GM12878 (cell line): Measurements from ENCODE around the gene UBE2G2. TPM values are rescaled to one million over a fixed set of nuclear protein-coding genes. Genes with fewer than 3 reads are reported as not detected.

ENCODE experiments used
- ATF3 ChIP-seq: IDR thresholded peaks from 2 replicates; pipeline ENCODE4 v1.6.1; 2011; ENCODE audit warnings: low read depth, mild to moderate bottlenecking, low read length, moderate library complexity, borderline replicate concordance; ENCODE audit errors: extremely low read depth
- CREM ChIP-seq: IDR thresholded peaks from 2 replicates; pipeline ENCODE4 v1.6.1; 2014; ENCODE audit warnings: antibody characterized with exemption, low read depth
- FOS ChIP-seq: IDR thresholded peaks from 3 replicates; pipeline ENCODE4 v1.6.1; 2011; ENCODE audit warnings: borderline replicate concordance; ENCODE audit not compliant: insufficient read length; ENCODE audit errors: extremely low read depth
- HDGF ChIP-seq: fragments of 450-650 bp; IDR thresholded peaks from 2 replicates; pipeline ENCODE4 v1.6.1; 2016; ENCODE audit warnings: antibody characterized with exemption
- IKZF1 ChIP-seq: fragments of 450-650 bp; conservative IDR thresholded peaks from 2 replicates; pipeline ENCODE4 v1.6.1; 2017; ENCODE audit warnings: antibody characterized with exemption, mild to moderate bottlenecking
- LARP7 ChIP-seq: fragments of 450-650 bp; IDR thresholded peaks from 2 replicates; pipeline ENCODE4 v1.6.1; 2017; ENCODE audit warnings: mild to moderate bottlenecking
- NFYB ChIP-seq: IDR thresholded peaks from 2 replicates; pipeline ENCODE4 v1.6.1; 2011; ENCODE audit warnings: low read depth, mild to moderate bottlenecking, low read length, improper control_type of control experiment, moderate library complexity; ENCODE audit not compliant: insufficient read depth
- NKRF ChIP-seq: fragments of 450-650 bp; conservative IDR thresholded peaks from 2 replicates; pipeline ENCODE4 v1.6.1; 2017; ENCODE audit warnings: mild to moderate bottlenecking, moderate library complexity
- PAX5 ChIP-seq: IDR thresholded peaks from 2 replicates; pipeline ENCODE4 v1.6.1; 2011; ENCODE audit warnings: low read depth, low read length, borderline replicate concordance
- PRDM15 ChIP-seq: fragments of 450-650 bp; formaldehyde crosslinking; IDR thresholded peaks from 2 replicates; pipeline ENCODE4 v1.4.0; 2020; ENCODE audit warnings: mild to moderate bottlenecking, moderate library complexity
- REST ChIP-seq: IDR thresholded peaks from 2 replicates; pipeline ENCODE4 v1.6.1; 2012; ENCODE audit warnings: mild to moderate bottlenecking, low read depth, low read length
- SMARCA5 ChIP-seq: fragments of 450-650 bp; IDR thresholded peaks from 2 replicates; pipeline ENCODE4 v1.6.1; 2017; ENCODE audit warnings: mild to moderate bottlenecking
- ZNF24 ChIP-seq: fragments of 450-650 bp; IDR thresholded peaks from 2 replicates; pipeline ENCODE4 v1.6.1; 2017; ENCODE audit warnings: antibody characterized with exemption, mild to moderate bottlenecking
- ZNF274 ChIP-seq: IDR thresholded peaks from one replicate; pipeline ENCODE4 v1.8.0; 2011; ENCODE audit not compliant: insufficient read length, insufficient read depth
- ZNF592 ChIP-seq: fragments of 450-650 bp; IDR thresholded peaks from 2 replicates; pipeline ENCODE4 v1.6.1; 2017; ENCODE audit warnings: mild to moderate bottlenecking, moderate library complexity
- polyA plus RNA-seq, 11 experiments: library from polyadenylated mRNA; depleted of rRNA in 4 of 11; unstranded in 6 of 11; stranded (reverse) in 5 of 11; fragments of >200 nt; fragmentation: Nextera tagmentation in 4 of 11; fragmentation: Illumina TruSeq in 1 of 11; extraction: Ambion mirVana in 4 of 11; extraction: Trizol in 1 of 11; gene quantifications; 1 replicate in 1 of 11; 2 replicates in 10 of 11; pipeline versions ENCODE4 v1.2.1 to v1.2.3, GENCODE V29; 2011 to 2016; ENCODE audit warnings: inconsistent platforms in 2 of 11, missing spikeins in 2 of 11, low read depth in 1 of 11
- total RNA-seq, 4 experiments: library from RNA; depleted of rRNA in 3 of 4; stranded (reverse); fragments of >200 nt in 3 of 4; fragmentation: Illumina TruSeq in 1 of 4; extraction: Trizol in 1 of 4; gene quantifications; 2 replicates each; pipeline versions ENCODE4 v1.2.1 to v1.2.3, GENCODE V29; 2013 to 2021

The UBE2G2 gene
- total and polyA plus RNA-seq, 10 of the 15 experiments (the other 5 are each of a cell fraction or from before 2014, with no cell fraction given) = 27.0 to 139 (median 75.9) TPM

GRCh38 chr21:44817914-44818639 is 16.5 kb upstream of the UBE2G2 start, which contains the start of gene SUMO3 (continued):
- TF ChIP-seq ZNF592 (peak; percentile 66; the same call in 1 of the 2 replicates), IKZF1 (peak; percentile 76), LARP7 (peak; percentile 97), FOS (no peak), PAX5 (0 out of 2 replicates have a peak, but pooled peaks have one; percentile 15), ZNF274 (no peak), HDGF (no peak), NFYB (peak; percentile 74; the same call in 1 of the 2 replicates), ATF3 (peak; percentile 79; the same call in 1 of the 2 replicates), REST (no peak), PRDM15 (peak; percentile 14; the same call in 1 of the 2 replicates), CREM (peak; percentile 38; the same call in 1 of the 2 replicates), SMARCA5 (no peak), ZNF24 (0 out of 2 replicates have a peak, but pooled peaks have one; percentile 30), NKRF (peak; percentile 70; the same call in 1 of the 2 replicates)
